ENCODE results near the gene NDRG2. TPM values are rescaled to one million over a fixed set of nuclear protein-coding genes. Genes with fewer than 3 reads are reported as not detected.

Gene NDRG2
- polyA plus RNA-seq, 3 donors = 6.8 to 11.7 (median 11.1) TPM

DNA sequence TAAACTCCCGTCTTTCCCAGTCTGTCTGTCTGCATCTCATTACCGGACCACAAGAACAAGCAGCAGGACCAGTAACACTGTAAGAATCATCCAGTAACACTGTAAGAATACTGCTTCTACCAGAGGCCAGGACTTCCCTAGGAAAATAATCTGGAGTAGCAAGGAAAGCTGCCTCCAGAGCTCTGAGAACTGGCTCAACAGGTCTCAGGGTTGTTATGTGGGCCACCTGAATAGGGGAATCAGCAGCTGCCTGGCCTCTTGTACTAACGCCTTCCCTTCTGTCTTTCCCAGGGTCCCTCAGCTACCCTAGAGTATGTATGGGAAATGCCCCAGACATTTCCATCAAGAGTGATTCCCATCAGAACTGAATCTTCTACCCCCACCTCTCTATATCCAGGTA is 26.7 kb downstream of the NDRG2 start:
- no peak overlapping the region for H3K4me2 ChIP-seq (replicated peaks; ENCODE audit: extremely low read depth, low read length, poor library complexity, severe bottlenecking)
- intact Hi-C loops (cut with micrococcal nuclease) = no loop called here

GRCh38 chr14:20997564-20997963 is 27.3 kb downstream of the NDRG2 start:
- no peaks in the 10 kb centered on the region for H3K27me3 ChIP-seq (ENCODE audit: control insufficient read depth in 2 of 2, insufficient read depth in 2 of 2, low read length in 2 of 2)
- H3K4me3 ChIP-seq (replicated peaks in 1 of 3; ENCODE audit: low read depth in 2 of 3, low read length in 3 of 3) = no peak overlapping the region
- H2AFZ ChIP-seq (ENCODE audit: insufficient read depth, low read depth, low read length, poor library complexity, severe bottlenecking) = no peak overlapping the region
- peaks cover 46 to 51% of the 10 kb centered on the region in 2 donors for H3K36me3 ChIP-seq (replicated peaks in 1 of 2; ENCODE audit: control insufficient read depth in 1 of 2, insufficient read depth in 2 of 2, low read length in 2 of 2)
- peaks cover 0 to 1% (median 0%) of the 10 kb centered on the region in 7 donors for H3K9me3 Mint-ChIP-seq
- no peaks in the 10 kb centered on the region for H3K4me1 ChIP-seq (ENCODE audit: control insufficient read depth in 1 of 2, insufficient read depth in 2 of 2, low read length in 2 of 2)
- no peaks in the 10 kb centered on the region for H3K9me3 ChIP-seq (replicated peaks in 1 of 2; ENCODE audit: control insufficient read depth in 1 of 2, insufficient read depth in 1 of 2, low read length in 2 of 2)
- no peak overlapping the region for H3K9ac ChIP-seq (ENCODE audit: insufficient read depth, low read length, poor library complexity, severe bottlenecking)
- H3K4me1 Mint-ChIP-seq = no peaks in the 10 kb centered on the region
- H4K20me1 ChIP-seq (ENCODE audit: insufficient read depth, low read length) = no peaks in the 10 kb centered on the region
- DNase-seq = no peak
- no peak overlapping the region for H3K4me3 Mint-ChIP-seq
- H3K27ac ChIP-seq (ENCODE audit: low read depth in 1 of 2, low read length in 2 of 2) = no peak overlapping the region
- intact Hi-C loops (cut with micrococcal nuclease) = no loop called here
- TF ChIP-seq CTCF (IDR thresholded peaks at IDR 0.05) = no peak
- H3K4me2 ChIP-seq (replicated peaks; ENCODE audit: extremely low read depth, low read length, poor library complexity, severe bottlenecking) = no peak overlapping the region
- H3K79me2 ChIP-seq (ENCODE audit: insufficient read depth, low read length) = no peaks in the 10 kb centered on the region
- WGBS (ENCODE audit: insufficient coverage) = 88% methylated on average over 3 of the region's 6 CpGs
- no peak overlapping the region for H3K27ac Mint-ChIP-seq
- peaks cover 0 to 3% (median 0%) of the 10 kb centered on the region in 3 donors for H3K27me3 Mint-ChIP-seq (ENCODE audit: low read depth in 3 of 3)
- peaks cover 44 to 52% of the 10 kb centered on the region in 2 donors for H3K36me3 Mint-ChIP-seq

More for the DNA sequence above, 26.7 kb downstream of the NDRG2 start:
- no peak overlapping the region for H2AFZ ChIP-seq (ENCODE audit: insufficient read depth, low read depth, low read length, poor library complexity, severe bottlenecking)
- no peaks in the 10 kb centered on the region for H3K9me3 ChIP-seq (replicated peaks in 1 of 2; ENCODE audit: control insufficient read depth in 1 of 2, insufficient read depth in 1 of 2, low read length in 2 of 2)
- H3K27ac ChIP-seq (ENCODE audit: low read depth in 1 of 2, low read length in 2 of 2) = no peak overlapping the region
- H3K36me3 ChIP-seq (replicated peaks in 1 of 2; ENCODE audit: control insufficient read depth in 1 of 2, insufficient read depth in 2 of 2, low read length in 2 of 2) = peaks cover 41 to 45% of the 10 kb centered on the region in 2 donors
- Mint-ChIP-seq H3K36me3 (peaks cover 39 to 46% of the 10 kb centered on the region in 2 donors), H3K27me3 (ENCODE audit: low read depth in 3 of 3) (peaks cover 0 to 3% (median 0%) of the 10 kb centered on the region in 3 donors), H3K27ac (peak overlapping the region in 1 of 7 donors; percentile 24), H3K9me3 (peaks cover 0 to 1% (median 0%) of the 10 kb centered on the region in 7 donors), H3K4me3 (no peak overlapping the region), H3K4me1 (no peaks in the 10 kb centered on the region)
- 100% methylated on average over 2 of the region's 3 CpGs for WGBS (ENCODE audit: insufficient coverage)
- H3K9ac ChIP-seq (ENCODE audit: insufficient read depth, low read length, poor library complexity, severe bottlenecking) = no peak overlapping the region
- H3K79me2 ChIP-seq (ENCODE audit: insufficient read depth, low read length) = no peaks in the 10 kb centered on the region
- DNase-seq = no peak
- no peaks in the 10 kb centered on the region for H3K27me3 ChIP-seq (ENCODE audit: control insufficient read depth in 2 of 2, insufficient read depth in 2 of 2, low read length in 2 of 2)
- H3K4me1 ChIP-seq (ENCODE audit: control insufficient read depth in 1 of 2, insufficient read depth in 2 of 2, low read length in 2 of 2) = no peaks in the 10 kb centered on the region
- no peaks in the 10 kb centered on the region for H4K20me1 ChIP-seq (ENCODE audit: insufficient read depth, low read length)
- no peak overlapping the region for H3K4me3 ChIP-seq (replicated peaks in 1 of 3; ENCODE audit: low read depth in 2 of 3, low read length in 3 of 3)
- TF ChIP-seq CTCF (IDR thresholded peaks at IDR 0.05) = no peak
